GM19452 (cell line): ENCODE measurements around the gene MPZL1.

Experiments used
- ATAC-seq: cut with Tn5 transposase; IDR thresholded peaks from one replicate; pipeline ENCODE4 v1.9.1; 2021; ENCODE audit not compliant: unreplicated experiment

The MPZL1 gene

GRCh38 chr1:167775178-167775577 lies 53.4 kb downstream of the MPZL1 start:
- no peak for ATAC-seq

DNA sequence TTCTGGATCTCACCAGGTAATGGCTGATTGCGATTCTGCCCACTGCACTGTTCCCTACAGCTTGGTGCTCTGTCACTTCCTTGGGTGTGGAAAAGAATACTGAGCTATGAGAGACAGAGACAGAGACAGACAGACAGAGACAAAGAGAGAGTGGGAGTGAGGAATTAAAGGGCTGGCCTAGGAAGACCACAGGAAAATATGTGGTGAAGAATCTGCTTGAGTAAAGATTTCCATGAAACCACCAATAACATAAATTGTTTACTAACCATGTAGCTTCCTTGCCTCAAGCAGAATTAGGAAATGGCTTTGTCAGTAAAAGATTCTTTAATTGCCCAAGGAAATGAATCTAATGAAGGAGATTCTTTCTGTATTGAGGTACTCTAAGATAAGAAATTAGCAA lies 54.4 kb downstream of the MPZL1 start:
- ATAC-seq = no peak

DNA sequence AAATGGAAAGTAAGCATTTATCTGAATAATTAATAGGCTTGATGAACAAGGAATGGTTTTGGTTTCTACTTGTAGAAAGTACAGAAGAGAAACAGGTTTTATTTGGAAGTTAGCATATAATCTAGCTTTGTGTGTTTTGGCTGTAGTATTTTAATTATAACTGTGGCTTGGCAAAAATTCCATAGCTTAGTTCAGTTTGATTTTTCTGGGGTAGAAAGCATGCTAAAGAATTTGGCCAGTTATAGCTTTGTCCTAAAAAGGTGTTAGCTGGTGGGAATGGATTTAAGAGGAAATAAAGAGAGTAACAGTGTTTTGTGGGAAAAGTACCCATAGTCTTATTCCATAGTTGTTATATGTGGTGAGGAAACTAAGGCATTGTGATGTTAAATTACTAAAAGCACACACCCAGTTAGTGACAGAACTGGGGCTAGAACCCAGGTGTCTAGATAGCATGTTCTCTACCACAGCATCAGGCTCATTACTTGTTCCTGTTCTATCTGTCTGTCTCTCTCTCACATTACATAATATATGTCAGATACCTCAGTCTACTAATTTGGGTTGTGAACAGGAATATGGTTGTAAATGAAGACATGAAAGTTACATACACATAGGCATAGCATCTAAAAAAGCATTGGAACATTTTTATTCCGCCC lies 55.0 kb downstream of the MPZL1 start:
- no peak for ATAC-seq

- ATAC-seq = no peak
Observed at GRCh38 chr1:167777269-167777650, 55.5 kb downstream of the MPZL1 start.

DNA sequence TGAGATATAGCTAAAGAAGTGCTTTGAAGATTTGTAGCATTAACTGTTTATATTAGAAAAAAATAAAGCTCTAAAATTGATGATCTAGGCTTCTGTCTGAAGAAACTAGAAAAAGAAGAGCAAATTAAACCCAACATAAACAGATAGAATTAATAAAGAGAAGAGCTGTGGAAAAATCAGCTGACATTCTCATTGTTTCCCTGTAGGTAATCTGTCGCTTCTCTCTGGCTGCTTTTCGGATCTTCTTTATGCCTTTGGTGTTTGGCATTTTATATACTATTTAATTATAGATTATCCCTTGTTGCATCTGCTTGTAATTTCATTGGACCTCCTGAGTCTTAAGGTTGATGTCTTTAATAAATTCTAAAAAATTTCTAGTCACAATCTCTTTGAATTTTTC lies 59.8 kb downstream of the MPZL1 start:
- no peak for ATAC-seq

- ATAC-seq = no peak
Observed at GRCh38 chr1:167782946-167783345, 61.2 kb downstream of the MPZL1 start.

DNA sequence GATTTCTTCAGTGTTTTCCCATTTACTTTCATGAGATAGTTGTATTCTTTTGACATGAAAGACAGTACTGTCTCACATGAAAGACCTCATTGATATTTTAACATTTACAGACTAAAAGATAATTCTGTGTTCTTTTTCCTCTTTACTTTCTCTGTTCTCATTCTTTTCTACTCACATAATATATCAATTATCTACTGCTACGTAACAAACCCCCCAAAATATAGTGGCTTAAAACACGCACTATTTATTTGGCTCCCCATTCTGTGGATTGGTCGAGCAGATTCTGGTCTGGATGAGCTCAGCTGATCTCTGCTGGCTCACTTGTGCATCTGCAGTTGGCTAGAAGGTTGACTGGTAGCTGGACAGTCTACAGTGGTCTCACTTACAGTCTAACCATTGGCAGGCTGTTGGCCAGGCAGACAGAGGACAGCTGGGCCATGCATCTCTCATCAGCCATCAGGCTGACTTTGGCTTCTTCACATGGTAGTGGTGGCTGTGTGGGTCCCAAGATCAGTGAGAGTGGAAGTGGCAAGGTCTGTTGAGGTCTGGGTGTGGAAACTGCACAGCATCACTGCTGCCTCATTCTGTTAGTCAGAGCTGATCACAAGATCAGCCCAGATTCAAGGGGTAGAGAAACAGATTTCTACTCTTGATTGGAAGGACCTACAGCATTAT lies 63.2 kb downstream of the MPZL1 start:
- no peak for ATAC-seq

- no peak for ATAC-seq
Observed at GRCh38 chr1:167786502-167786901, 64.7 kb downstream of the MPZL1 start.

DNA sequence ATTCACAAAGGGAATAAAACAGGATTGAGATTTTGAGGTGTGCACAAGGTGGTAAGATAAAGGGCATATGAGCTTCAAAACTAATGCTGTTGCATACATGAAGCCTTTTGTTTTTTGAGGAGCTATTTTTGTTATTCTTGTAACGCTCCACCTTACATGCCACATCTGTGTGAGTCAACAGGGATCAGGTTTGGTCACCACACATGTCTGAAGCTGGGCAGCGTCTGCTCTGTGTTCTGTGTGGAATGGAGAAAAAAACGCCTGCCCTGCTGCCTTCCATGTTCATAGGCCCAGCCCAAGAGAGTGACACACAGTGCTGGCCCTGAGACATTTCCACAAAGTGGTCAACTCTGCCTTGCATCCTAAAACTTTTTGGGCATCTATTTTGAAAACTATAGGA lies 67.7 kb downstream of the MPZL1 start:
- no peak for ATAC-seq

DNA sequence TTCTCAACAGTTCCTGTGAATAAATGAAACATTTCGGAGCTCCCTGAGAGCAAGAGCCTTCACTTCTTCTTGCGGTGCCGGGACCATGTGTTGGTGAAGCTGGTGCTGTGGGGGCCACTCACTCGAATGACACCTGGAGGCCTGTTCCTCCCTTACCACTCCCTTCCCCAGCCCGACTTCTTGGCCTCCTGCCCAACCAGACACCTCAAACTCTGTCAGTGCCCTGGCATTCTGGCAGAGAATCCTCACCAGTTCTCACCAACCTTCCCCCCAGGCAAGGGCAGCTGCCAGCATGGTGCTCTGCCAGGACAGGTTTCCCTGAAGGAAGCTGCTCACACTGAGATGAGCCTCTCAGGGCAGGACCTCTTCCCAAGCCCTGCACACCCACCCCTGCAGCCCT lies 68.3 kb downstream of the MPZL1 start:
- ATAC-seq = no peak

GRCh38 chr1:167791281-167792187 lies 69.8 kb downstream of the MPZL1 start:
- ATAC-seq = no peak

DNA sequence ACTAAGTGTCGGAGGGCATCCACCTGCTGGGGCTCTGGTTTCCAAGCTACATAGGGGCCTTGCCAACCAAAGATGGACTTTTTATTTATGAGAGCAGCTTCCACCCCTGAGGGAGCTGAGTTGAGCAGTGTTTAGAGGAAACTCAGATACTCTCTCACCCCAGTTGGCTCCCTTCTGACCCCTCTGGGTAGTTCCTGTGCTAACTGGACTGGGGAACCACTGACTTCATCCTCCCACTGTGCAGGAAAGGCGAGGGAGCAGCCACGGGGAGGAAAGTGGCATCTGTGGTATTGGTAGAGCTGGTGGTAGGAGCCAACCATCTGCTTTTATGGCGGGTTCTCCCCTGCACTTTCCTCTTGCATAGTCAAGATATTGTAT lies 70.4 kb downstream of the MPZL1 start:
- ATAC-seq = no peak

DNA sequence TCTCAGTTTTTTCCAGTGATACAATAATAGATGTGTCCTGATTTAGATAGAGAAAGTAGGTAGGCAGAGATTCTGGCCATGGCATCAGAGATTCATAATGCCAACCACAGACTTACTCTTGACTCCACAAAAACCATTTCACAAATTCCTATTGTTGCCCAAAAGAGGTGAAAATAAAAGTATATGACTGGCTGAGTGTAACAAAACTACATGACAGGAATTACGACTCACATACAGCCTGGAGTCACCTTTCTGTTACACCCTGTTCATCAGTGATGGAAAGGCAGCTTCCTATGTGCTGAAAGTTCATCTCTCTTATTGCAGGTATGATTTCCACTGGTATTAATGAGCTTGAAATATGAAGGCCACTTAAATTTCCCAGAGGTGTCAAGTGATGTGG lies 72.3 kb downstream of the MPZL1 start:
- ATAC-seq = no peak

- ATAC-seq = no peak
Observed at GRCh38 chr1:167795810-167796740, 74.3 kb downstream of the MPZL1 start.

GRCh38 chr1:167797015-167797414 lies 75.2 kb downstream of the MPZL1 start:
- ATAC-seq = no peak

DNA sequence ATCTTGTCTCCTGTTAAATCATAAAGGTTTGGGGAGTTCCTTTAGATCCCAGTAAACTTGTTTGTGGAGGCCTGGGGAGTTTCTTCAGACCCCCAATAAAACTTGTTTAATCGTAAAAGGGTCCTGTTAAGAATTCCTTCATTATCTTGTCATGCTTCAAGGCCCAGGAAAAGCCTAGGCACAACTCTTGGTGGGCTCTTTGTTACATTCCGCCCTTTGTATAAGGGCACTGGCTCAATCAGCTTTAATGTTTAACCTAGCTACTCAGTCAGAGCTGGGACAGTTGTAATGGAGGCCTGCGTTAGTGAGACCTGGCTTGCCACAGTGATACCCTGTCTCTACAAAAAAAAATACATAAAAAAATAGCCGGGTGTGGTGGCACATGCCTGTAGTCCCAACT lies 77.2 kb downstream of the MPZL1 start:
- ATAC-seq = no peak

- ATAC-seq = no peak
Observed at GRCh38 chr1:167799747-167800146, 78.0 kb downstream of the MPZL1 start.

DNA sequence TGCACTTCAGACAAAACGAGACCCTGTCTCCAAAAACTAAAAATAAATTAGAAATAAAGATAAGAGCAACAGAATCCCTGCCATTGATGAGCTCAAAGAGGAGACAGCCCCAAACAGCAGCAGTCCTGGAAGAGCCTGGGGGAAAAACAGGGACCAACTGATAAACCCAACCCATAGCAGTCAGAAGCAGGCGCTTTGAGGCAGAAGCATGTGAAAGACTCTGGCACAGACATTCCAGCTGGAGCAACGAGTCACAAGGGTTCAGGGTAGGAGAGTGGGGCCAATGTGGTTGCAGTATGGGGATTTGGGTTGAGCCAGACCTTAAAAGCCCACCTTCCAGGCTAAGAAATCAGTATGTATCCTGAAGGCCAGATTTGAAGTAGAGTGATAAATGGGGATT lies 78.5 kb downstream of the MPZL1 start:
- no peak for ATAC-seq

DNA sequence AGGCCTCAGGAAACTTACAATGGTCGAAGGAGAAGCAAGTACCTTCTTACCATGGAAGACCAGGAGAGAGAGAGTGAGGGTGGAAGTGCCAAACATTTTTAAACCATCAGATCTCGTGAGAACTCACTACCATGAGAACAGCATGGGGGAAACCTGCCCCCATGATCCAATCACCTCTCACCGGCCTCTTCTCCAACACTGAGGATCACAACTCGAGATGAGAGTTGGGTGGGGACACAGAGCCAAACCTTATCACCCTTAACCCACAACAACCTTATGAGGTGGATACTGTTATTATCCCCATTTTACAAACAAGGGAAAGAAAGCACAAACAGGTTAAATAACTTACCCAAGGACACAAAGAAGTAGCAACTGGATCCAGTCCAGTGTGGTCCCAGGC lies 80.5 kb downstream of the MPZL1 start:
- no peak for ATAC-seq

GRCh38 chr1:167803358-167804207 lies 81.8 kb downstream of the MPZL1 start:
- ATAC-seq = peak; percentile 91
